ENCODE measurements around the gene AFDN. TPM values are rescaled to one million over a fixed set of nuclear protein-coding genes. Genes with fewer than 3 reads are reported as not detected.

AFDN gene
- total RNA-seq, 1 donor from 2014 or later, result 552 TPM

DNA sequence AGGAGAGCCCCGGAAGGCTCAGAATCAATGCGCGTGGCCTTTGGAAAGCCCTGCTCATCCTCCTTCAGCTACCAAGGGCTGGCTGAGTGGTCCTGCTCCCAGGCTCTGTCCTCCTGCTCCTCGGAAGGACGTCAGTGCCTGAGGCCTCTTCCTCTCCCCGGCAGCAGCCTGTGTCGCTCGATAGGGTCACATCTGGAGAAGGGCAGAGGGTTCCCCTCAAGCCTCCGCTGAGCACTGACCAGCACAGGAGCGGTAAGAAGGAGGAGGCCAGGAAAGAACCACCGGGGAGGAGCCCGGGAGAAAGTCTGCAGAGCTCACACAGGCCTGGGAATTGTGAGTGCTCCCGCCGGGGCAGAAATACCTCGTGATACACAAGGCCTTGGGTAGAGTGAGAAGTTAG is 192.0 kb downstream of the AFDN start:
- no peaks in the 10 kb centered on the region for H3K4me1 Mint-ChIP-seq (ENCODE audit: low read depth, unreplicated experiment)
- peaks cover 21% of the 10 kb centered on the region for H3K36me3 Mint-ChIP-seq (ENCODE audit: unreplicated experiment)
- peaks cover 2% of the 10 kb centered on the region for H3K27me3 Mint-ChIP-seq (ENCODE audit: unreplicated experiment)
- peaks cover 5% of the 10 kb centered on the region for H3K9me3 Mint-ChIP-seq (ENCODE audit: unreplicated experiment)
- TF ChIP-seq, protein P1, sequence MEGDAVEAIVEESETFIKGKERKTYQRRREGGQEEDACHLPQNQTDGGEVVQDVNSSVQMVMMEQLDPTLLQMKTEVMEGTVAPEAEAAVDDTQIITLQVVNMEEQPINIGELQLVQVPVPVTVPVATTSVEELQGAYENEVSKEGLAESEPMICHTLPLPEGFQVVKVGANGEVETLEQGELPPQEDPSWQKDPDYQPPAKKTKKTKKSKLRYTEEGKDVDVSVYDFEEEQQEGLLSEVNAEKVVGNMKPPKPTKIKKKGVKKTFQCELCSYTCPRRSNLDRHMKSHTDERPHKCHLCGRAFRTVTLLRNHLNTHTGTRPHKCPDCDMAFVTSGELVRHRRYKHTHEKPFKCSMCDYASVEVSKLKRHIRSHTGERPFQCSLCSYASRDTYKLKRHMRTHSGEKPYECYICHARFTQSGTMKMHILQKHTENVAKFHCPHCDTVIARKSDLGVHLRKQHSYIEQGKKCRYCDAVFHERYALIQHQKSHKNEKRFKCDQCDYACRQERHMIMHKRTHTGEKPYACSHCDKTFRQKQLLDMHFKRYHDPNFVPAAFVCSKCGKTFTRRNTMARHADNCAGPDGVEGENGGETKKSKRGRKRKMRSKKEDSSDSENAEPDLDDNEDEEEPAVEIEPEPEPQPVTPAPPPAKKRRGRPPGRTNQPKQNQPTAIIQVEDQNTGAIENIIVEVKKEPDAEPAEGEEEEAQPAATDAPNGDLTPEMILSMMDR (IDR thresholded peaks at IDR 0.05; ENCODE audit: partially characterized antibody, unreplicated experiment), result no peak
- H3K4me3 Mint-ChIP-seq (ENCODE audit: unreplicated experiment), result no peak overlapping the region
- no peak for DNase-seq
- H3K27ac Mint-ChIP-seq (ENCODE audit: unreplicated experiment), result no peak overlapping the region

GRCh38 chr6:168020242-168020641 is 193.5 kb downstream of the AFDN start:
- TF ChIP-seq, protein P1 (IDR thresholded peaks at IDR 0.05; ENCODE audit: partially characterized antibody, unreplicated experiment), result no peak
- H3K4me3 Mint-ChIP-seq (ENCODE audit: unreplicated experiment), result no peak overlapping the region
- no peak for DNase-seq
- no peaks in the 10 kb centered on the region for H3K4me1 Mint-ChIP-seq (ENCODE audit: low read depth, unreplicated experiment)
- peaks cover 21% of the 10 kb centered on the region for H3K36me3 Mint-ChIP-seq (ENCODE audit: unreplicated experiment)
- peaks cover 4% of the 10 kb centered on the region for H3K9me3 Mint-ChIP-seq (ENCODE audit: unreplicated experiment)
- peaks cover 2% of the 10 kb centered on the region for H3K27me3 Mint-ChIP-seq (ENCODE audit: unreplicated experiment)
- no peak overlapping the region for H3K27ac Mint-ChIP-seq (ENCODE audit: unreplicated experiment)

- Mint-ChIP-seq H3K27me3 (ENCODE audit: unreplicated experiment) (peaks cover 2% of the 10 kb centered on the region), H3K4me3 (ENCODE audit: unreplicated experiment) (no peak overlapping the region), H3K27ac (ENCODE audit: unreplicated experiment) (no peak overlapping the region), H3K9me3 (ENCODE audit: unreplicated experiment) (peaks cover 4% of the 10 kb centered on the region), H3K4me1 (ENCODE audit: low read depth, unreplicated experiment) (no peaks in the 10 kb centered on the region), H3K36me3 (ENCODE audit: unreplicated experiment) (peaks cover 10% of the 10 kb centered on the region)
- no peak for DNase-seq
- TF ChIP-seq, protein P1 (IDR thresholded peaks at IDR 0.05; ENCODE audit: partially characterized antibody, unreplicated experiment), result no peak
These were observed 194.9 kb downstream of the AFDN start for GRCh38 chr6:168021581-168021980.

Other genes with a start within 250 kb of the AFDN start
- gene KIF25, start 170.8 kb downstream of the AFDN start, total RNA-seq (ENCODE audit: unreplicated experiment), result not detected